Measurements from ENCODE around the gene MICAL1.

MICAL1 gene

DNA sequence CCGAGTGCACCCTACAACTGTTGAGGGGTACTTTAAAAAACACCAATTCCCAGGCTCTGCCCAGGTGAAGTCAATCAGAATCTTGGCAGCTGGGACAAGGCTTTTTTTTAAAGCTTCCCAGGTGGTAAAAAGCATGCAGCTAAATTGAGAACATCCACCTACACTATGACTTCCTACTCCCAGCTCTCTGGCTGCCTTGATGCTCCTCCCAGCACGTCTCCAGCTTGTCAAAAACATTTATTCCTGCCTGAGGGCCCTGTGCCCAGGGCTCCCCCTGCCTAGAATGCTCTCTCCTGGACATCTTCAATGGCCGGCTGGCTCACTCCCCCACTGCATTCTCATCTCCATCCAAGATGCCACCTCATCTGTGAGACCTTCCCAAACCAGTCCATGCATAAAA is 17.5 kb upstream of the MICAL1 start:
- TF ChIP-seq ZIC2 (tag by site-specific recombination; IDR thresholded peaks at IDR 0.05) (no peak), ZBTB48 (tag by site-specific recombination; IDR thresholded peaks at IDR 0.05) (no peak), ZNF510 (tag by site-specific recombination; IDR thresholded peaks at IDR 0.05; ENCODE audit: insufficient replicate concordance) (no peak), ZSCAN4 (tag by site-specific recombination; IDR thresholded peaks at IDR 0.05) (no peak), ZNF114 (tag by site-specific recombination; IDR thresholded peaks at IDR 0.05) (no peak), ZNF521 (tag by site-specific recombination; IDR thresholded peaks at IDR 0.05) (no peak), HOXD13 (CRISPR knock-in tag; IDR thresholded peaks at IDR 0.05; ENCODE audit: borderline replicate concordance) (no peak), GLIS2 (tag by site-specific recombination; IDR thresholded peaks at IDR 0.05) (no peak)
- TF ChIP-seq, protein P1, sequence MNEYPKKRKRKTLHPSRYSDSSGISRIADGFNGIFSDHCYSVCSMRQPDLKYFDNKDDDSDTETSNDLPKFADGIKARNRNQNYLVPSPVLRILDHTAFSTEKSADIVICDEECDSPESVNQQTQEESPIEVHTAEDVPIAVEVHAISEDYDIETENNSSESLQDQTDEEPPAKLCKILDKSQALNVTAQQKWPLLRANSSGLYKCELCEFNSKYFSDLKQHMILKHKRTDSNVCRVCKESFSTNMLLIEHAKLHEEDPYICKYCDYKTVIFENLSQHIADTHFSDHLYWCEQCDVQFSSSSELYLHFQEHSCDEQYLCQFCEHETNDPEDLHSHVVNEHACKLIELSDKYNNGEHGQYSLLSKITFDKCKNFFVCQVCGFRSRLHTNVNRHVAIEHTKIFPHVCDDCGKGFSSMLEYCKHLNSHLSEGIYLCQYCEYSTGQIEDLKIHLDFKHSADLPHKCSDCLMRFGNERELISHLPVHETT (tag by site-specific recombination; IDR thresholded peaks at IDR 0.05) = no peak
- TF ChIP-seq, protein P2, sequence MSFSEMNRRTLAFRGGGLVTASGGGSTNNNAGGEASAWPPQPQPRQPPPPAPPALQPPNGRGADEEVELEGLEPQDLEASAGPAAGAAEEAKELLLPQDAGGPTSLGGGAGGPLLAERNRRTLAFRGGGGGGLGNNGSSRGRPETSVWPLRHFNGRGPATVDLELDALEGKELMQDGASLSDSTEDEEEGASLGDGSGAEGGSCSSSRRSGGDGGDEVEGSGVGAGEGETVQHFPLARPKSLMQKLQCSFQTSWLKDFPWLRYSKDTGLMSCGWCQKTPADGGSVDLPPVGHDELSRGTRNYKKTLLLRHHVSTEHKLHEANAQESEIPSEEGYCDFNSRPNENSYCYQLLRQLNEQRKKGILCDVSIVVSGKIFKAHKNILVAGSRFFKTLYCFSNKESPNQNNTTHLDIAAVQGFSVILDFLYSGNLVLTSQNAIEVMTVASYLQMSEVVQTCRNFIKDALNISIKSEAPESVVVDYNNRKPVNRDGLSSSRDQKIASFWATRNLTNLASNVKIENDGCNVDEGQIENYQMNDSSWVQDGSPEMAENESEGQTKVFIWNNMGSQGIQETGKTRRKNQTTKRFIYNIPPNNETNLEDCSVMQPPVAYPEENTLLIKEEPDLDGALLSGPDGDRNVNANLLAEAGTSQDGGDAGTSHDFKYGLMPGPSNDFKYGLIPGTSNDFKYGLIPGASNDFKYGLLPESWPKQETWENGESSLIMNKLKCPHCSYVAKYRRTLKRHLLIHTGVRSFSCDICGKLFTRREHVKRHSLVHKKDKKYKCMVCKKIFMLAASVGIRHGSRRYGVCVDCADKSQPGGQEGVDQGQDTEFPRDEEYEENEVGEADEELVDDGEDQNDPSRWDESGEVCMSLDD (tag by site-specific recombination; IDR thresholded peaks at IDR 0.05) = no peak
- ChIA-PET POLR2A (interaction anchor here (1.3 kb wide), 1 partner anchor 9 kb away, joined by 3 read pairs; no protein-coding TSS in a partner anchor), CTCF (interaction anchor here (0.8 to 1.4 kb wide), 2 partner anchors 8 to 567 kb away, joined by 3 to 4 read pairs; no protein-coding TSS in a partner anchor)
- H3K27ac ChIP-seq (ENCODE audit: extremely low read depth, low read depth, low read length) = no peak overlapping the region
- H3K9me3 ChIP-seq (ENCODE audit: control insufficient read depth, insufficient read depth, low read depth, low read length) = no peaks in the 10 kb centered on the region
- H3K4me3 ChIP-seq (ENCODE audit: low read depth, low read length) = no peak overlapping the region
- H3K4me1 ChIP-seq (ENCODE audit: control insufficient read depth, insufficient read depth, low read length) = no peaks in the 10 kb centered on the region
- H3K36me3 ChIP-seq (ENCODE audit: control insufficient read depth in 2 of 2, insufficient read depth in 1 of 2, low read length in 2 of 2) = peaks cover 30 to 97% of the 10 kb centered on the region in 2 experiments

DNA sequence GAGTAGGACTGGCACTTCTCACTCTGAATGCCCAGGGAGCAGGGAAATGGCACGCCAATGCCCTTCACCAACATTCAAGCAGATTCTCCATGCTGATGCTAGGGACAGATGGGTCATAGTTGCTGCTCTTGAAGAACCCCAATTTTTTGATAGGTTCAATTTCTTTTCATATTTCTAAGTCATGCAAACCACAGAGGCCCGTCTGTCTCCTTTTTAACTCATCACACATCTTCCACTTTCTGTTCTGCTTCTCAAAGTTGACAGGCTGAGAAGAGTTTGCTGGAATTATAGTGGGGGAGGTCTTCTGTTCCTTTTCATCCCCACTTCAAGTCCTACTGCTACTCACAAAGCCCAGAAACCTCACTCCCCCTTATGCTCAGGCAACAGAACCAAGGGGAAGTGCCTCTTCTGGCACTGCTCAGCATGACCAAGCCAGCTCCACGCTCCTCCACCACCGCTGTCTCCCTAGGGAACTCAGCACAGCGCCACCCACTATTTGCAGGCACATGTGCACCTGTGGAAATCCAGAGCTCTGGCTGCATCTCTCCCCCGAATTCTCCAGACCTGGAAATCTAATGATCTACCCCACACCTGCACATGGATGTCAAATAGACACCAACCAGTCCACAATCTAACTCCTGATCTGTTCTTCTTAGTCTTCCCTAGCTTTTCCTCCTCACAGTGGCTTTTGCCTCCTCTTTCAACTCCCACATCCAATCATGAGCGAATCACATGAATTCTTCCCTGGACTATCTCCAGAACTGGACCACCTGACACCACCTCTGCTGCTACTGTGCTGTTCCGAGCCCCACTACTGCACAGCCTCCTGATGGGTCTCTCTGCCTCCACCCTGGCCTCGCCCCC is 16.8 kb upstream of the MICAL1 start:
- Histone ChIP-seq H3K4me1 (ENCODE audit: control insufficient read depth, insufficient read depth, low read length) (no peaks in the 10 kb centered on the region), H3K27ac (ENCODE audit: extremely low read depth, low read depth, low read length) (no peak overlapping the region), H3K36me3 (ENCODE audit: control insufficient read depth in 2 of 2, insufficient read depth in 1 of 2, low read length in 2 of 2) (peaks cover 33 to 97% of the 10 kb centered on the region in 2 experiments), H3K9me3 (ENCODE audit: control insufficient read depth, insufficient read depth, low read depth, low read length) (no peaks in the 10 kb centered on the region), H3K4me3 (ENCODE audit: low read depth, low read length) (no peak overlapping the region)
- POLR2A ChIA-PET = interaction anchor here (1.3 kb wide), 1 partner anchor 8 kb away, joined by 3 read pairs; no protein-coding TSS in a partner anchor
- TF ChIP-seq ZNF394 (tag by site-specific recombination; IDR thresholded peaks at IDR 0.05; ENCODE audit: borderline replicate concordance) (no peak), ZNF677 (tag by site-specific recombination; IDR thresholded peaks at IDR 0.05) (peak; percentile 75), ZFHX2 (tag by site-specific recombination; conservative IDR thresholded peaks at IDR 0.05) (peak; percentile 19; the same call in 1 of the 2 replicates)
- CTCF ChIA-PET = interaction anchor here (1.4 kb wide), 1 partner anchor 7 kb away, joined by 3 read pairs; no protein-coding TSS in a partner anchor

DNA sequence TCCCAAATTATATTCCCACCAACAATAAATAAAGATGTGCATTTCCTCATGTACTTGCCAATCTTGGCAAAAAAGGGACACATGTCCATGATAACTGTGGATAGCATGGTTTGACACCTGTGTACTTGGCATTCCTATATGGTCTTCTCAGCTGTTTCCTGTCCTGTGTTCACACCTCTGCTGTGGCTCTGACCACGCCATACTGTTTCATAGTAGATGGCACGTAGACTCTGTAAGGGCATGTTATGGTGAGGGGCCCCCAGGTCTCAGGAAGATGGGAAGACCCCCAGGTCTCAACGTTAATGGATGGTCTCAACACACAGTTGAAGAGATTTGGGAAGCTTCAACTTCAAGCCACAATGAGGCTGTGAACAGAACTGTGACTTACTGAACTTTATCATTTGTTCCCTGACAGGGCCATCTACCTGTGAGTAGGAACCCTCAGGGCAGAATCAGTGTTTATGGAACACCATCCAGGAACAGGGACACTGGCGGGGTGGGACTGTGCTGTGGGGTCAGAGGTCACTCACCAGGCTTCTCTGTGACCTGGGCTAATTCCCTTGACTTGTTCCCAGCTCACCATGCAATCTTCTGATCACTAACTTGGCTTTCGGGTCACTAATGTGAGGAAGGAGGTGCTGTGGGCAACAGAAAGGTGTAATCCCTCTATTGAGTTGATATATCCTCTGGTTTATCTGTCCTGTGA is 15.7 kb upstream of the MICAL1 start:
- Histone ChIP-seq H3K36me3 (ENCODE audit: control insufficient read depth in 2 of 2, insufficient read depth in 1 of 2, low read length in 2 of 2) (peaks cover 45 to 99% of the 10 kb centered on the region in 2 experiments), H3K4me3 (ENCODE audit: low read depth, low read length) (no peak overlapping the region), H3K9me3 (ENCODE audit: control insufficient read depth, insufficient read depth, low read depth, low read length) (no peaks in the 10 kb centered on the region), H3K27ac (ENCODE audit: extremely low read depth, low read depth, low read length) (no peak overlapping the region), H3K4me1 (ENCODE audit: control insufficient read depth, insufficient read depth, low read length) (no peaks in the 10 kb centered on the region)
- ChIA-PET POLR2A (interaction anchor here (0.6 kb wide), 1 partner anchor 1506 kb away, joined by 3 read pairs; no protein-coding TSS in a partner anchor), CTCF (no interaction called here)
- TF ChIP-seq, protein P3, sequence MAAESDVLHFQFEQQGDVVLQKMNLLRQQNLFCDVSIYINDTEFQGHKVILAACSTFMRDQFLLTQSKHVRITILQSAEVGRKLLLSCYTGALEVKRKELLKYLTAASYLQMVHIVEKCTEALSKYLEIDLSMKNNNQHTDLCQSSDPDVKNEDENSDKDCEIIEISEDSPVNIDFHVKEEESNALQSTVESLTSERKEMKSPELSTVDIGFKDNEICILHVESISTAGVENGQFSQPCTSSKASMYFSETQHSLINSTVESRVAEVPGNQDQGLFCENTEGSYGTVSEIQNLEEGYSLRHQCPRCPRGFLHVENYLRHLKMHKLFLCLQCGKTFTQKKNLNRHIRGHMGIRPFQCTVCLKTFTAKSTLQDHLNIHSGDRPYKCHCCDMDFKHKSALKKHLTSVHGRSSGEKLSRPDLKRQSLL (tag by site-specific recombination; IDR thresholded peaks at IDR 0.05) = no peak
- no peak for TF ChIP-seq KLF1 (tag by site-specific recombination; IDR thresholded peaks at IDR 0.05)
- TF ChIP-seq ZNF37A (tag by site-specific recombination; IDR thresholded peaks at IDR 0.05) = no peak
- no peak for TF ChIP-seq ZSCAN4 (tag by site-specific recombination; IDR thresholded peaks at IDR 0.05)
- no peak for TF ChIP-seq ATF2 (tag by site-specific recombination; IDR thresholded peaks at IDR 0.05; ENCODE audit: low read depth)
- TF ChIP-seq ZNF791 (tag by site-specific recombination; IDR thresholded peaks at IDR 0.05) = no peak
- no peak for TF ChIP-seq ZNF266 (tag by site-specific recombination; IDR thresholded peaks at IDR 0.05; ENCODE audit: low read depth)
